GM19351 (cell line): Measurements from ENCODE around the gene PHC1.
A peak's percentile ranks its signal among the peaks of the same experiment; 100 is the strongest.

Experiments
- ATAC-seq: cut with Tn5 transposase; IDR thresholded peaks from one replicate; pipeline ENCODE4 v1.9.1; 2021; ENCODE audit warnings: mild to moderate bottlenecking, moderate library complexity; ENCODE audit not compliant: unreplicated experiment

The PHC1 gene

GRCh38 chr12:8949342-8950220 is 35.3 kb downstream of the PHC1 start, which contains the start of gene M6PR:
Gene M6PR (minus strand): TSS chr12:8949645. CDS start chr12:8946404, 3,241 bp downstream.
- peak; percentile 78 for ATAC-seq

GRCh38 chr12:8950221-8950527 is 35.9 kb downstream of the PHC1 start:
- ATAC-seq = peak; percentile 11

GRCh38 chr12:8950702-8951478 is 36.6 kb downstream of the PHC1 start:
- no peak for ATAC-seq

GRCh38 chr12:8951744-8952143 is 37.4 kb downstream of the PHC1 start:
- no peak for ATAC-seq

- ATAC-seq = no peak
Measured at GRCh38 chr12:8953773-8954402, 39.6 kb downstream of the PHC1 start.

- ATAC-seq = no peak
Measured at GRCh38 chr12:8956073-8956472, 41.8 kb downstream of the PHC1 start.

GRCh38 chr12:8956772-8957171 is 42.5 kb downstream of the PHC1 start:
- ATAC-seq = no peak

- ATAC-seq = no peak
Measured at GRCh38 chr12:8957561-8957960, 43.3 kb downstream of the PHC1 start.

- ATAC-seq = no peak
Measured at GRCh38 chr12:8958066-8958465, 43.8 kb downstream of the PHC1 start.

GRCh38 chr12:8960176-8960575 is 45.9 kb downstream of the PHC1 start:
- no peak for ATAC-seq

- ATAC-seq = no peak
Measured at GRCh38 chr12:8968761-8969160, 54.5 kb downstream of the PHC1 start.

- ATAC-seq = no peak
Measured at GRCh38 chr12:8969861-8970411, 55.6 kb downstream of the PHC1 start.

GRCh38 chr12:8970432-8970831 is 56.1 kb downstream of the PHC1 start:
- no peak for ATAC-seq

- no peak for ATAC-seq
Measured at GRCh38 chr12:8980137-8980536, 65.8 kb downstream of the PHC1 start.

GRCh38 chr12:8985213-8985754 is 71.0 kb downstream of the PHC1 start:
- ATAC-seq = no peak

- no peak for ATAC-seq
Measured at GRCh38 chr12:8987163-8987562, 72.9 kb downstream of the PHC1 start.

- ATAC-seq = no peak
Measured at GRCh38 chr12:8987685-8988084, 73.4 kb downstream of the PHC1 start.

- ATAC-seq = no peak
Measured at GRCh38 chr12:8989413-8989812, 75.1 kb downstream of the PHC1 start, which contains the start of gene KLRG1. Gene KLRG1 (plus strand): TSS chr12:8989546. CDS start chr12:8989636, 90 bp downstream.
